HepG2 (cell line): ENCODE measurements around the gene IL17C. TPM values are rescaled to one million over a fixed set of nuclear protein-coding genes. Genes with fewer than 3 reads are reported as not detected.

Experiments used
- ARNTL ChIP-seq: sonication (generic); formaldehyde crosslinking; IDR thresholded peaks from 2 replicates; pipeline ENCODE4 v1.4.0; 2020; ENCODE audit warnings: mild to moderate bottlenecking, missing genetic modification reagents
- ATRX ChIP-seq: sonication (generic); formaldehyde crosslinking; IDR thresholded peaks from 2 replicates; pipeline ENCODE4 v1.4.0; 2020; ENCODE audit warnings: missing genetic modification reagents, borderline replicate concordance
- EEA1 ChIP-seq: sonication (generic); formaldehyde crosslinking; IDR thresholded peaks from 2 replicates; pipeline ENCODE4 v1.5.1; 2020; ENCODE audit warnings: mild to moderate bottlenecking, missing genetic modification reagents, borderline replicate concordance
- FOXP1 ChIP-seq, 2 experiments: fragments of 450-650 bp in 1 of 2; IDR thresholded peaks; 2 replicates each; pipeline ENCODE4 v1.6.1; 2017 to 2018; ENCODE audit warnings: antibody characterized with exemption in 1 of 2
- HMGA1 ChIP-seq: sonication (generic); formaldehyde crosslinking; conservative IDR thresholded peaks from 2 replicates; pipeline ENCODE4 v1.4.0; 2020; ENCODE audit warnings: missing genetic modification reagents
- KLF16 ChIP-seq, 2 experiments: sonication (generic) in 1 of 2; formaldehyde crosslinking in 1 of 2; IDR thresholded peaks; 2 replicates each; pipeline versions ENCODE4 v1.6.1 to v1.8.0; 2016 to 2023; ENCODE audit warnings: missing genetic modification reagents in 2 of 2, missing compliant biosample characterization in 1 of 2
- PAWR ChIP-seq: sonication (generic); formaldehyde crosslinking; IDR thresholded peaks from 2 replicates; pipeline ENCODE4 v1.4.0; 2020; ENCODE audit warnings: missing genetic modification reagents, mild to moderate bottlenecking, borderline replicate concordance
- PBX2 ChIP-seq: IDR thresholded peaks from 2 replicates; pipeline ENCODE4 v1.6.1; 2016; ENCODE audit warnings: control low read depth
- RXRB ChIP-seq: IDR thresholded peaks from 2 replicates; pipeline ENCODE4 v1.6.1; 2016; ENCODE audit warnings: borderline replicate concordance, missing genetic modification reagents, missing compliant biosample characterization
- SMYD3 ChIP-seq: sonication (generic); formaldehyde crosslinking; IDR thresholded peaks from 2 replicates; pipeline ENCODE4 v1.8.1; 2023; ENCODE audit warnings: mild to moderate bottlenecking, missing genetic modification reagents
- TGIF2 ChIP-seq: IDR thresholded peaks from 2 replicates; pipeline ENCODE4 v1.6.1; 2016; ENCODE audit warnings: control low read depth, missing compliant biosample characterization
- ZGPAT ChIP-seq: IDR thresholded peaks from 2 replicates; pipeline ENCODE4 v1.6.1; 2016; ENCODE audit warnings: mild to moderate bottlenecking
- ZNF558 ChIP-seq: sonication (generic); formaldehyde crosslinking; IDR thresholded peaks from 2 replicates; pipeline ENCODE4 v1.9.0; 2022; ENCODE audit warnings: mild to moderate bottlenecking, missing genetic modification reagents, borderline replicate concordance
- ZNF749 ChIP-seq: sonication (generic); formaldehyde crosslinking; IDR thresholded peaks from 2 replicates; pipeline ENCODE4 v1.8.0; 2022; ENCODE audit warnings: mild to moderate bottlenecking, missing genetic modification reagents, moderate library complexity, borderline replicate concordance
- polyA plus RNA-seq, 8 experiments: library from polyadenylated mRNA; depleted of rRNA in 3 of 8; stranded (reverse) in 7 of 8; unstranded in 1 of 8; fragments of >200 nt; fragmentation: Illumina TruSeq in 4 of 8; extraction: Trizol in 4 of 8; gene quantifications; 2 replicates each; pipeline versions ENCODE4 v1.2.1 to v1.2.3, GENCODE V29; 2011 to 2016; ENCODE audit warnings: low read depth in 4 of 8, missing spikeins in 1 of 8, mixed read lengths in 1 of 8; ENCODE audit not compliant: insufficient read depth in 1 of 8
- total RNA-seq, 5 experiments: library from RNA; depleted of rRNA; stranded (reverse); fragments of >200 nt; fragmentation: Illumina TruSeq; extraction: Trizol; gene quantifications; 2 replicates each; pipeline ENCODE4 v1.2.3, GENCODE V29; 2016; ENCODE audit warnings: low read depth in 1 of 5
- TF ChIP-seq, protein P1 (sequence below): sonication (generic); formaldehyde crosslinking; IDR thresholded peaks from 2 replicates; pipeline ENCODE4 v1.5.1; 2020; ENCODE audit warnings: mild to moderate bottlenecking, missing genetic modification reagents
- TF ChIP-seq, protein P2 (sequence below): IDR thresholded peaks from 2 replicates; pipeline ENCODE4 v1.6.1; 2016; ENCODE audit warnings: missing compliant biosample characterization, missing genetic modification reagents, borderline replicate concordance
- TF ChIP-seq, protein P3 (sequence below): IDR thresholded peaks from 2 replicates; pipeline ENCODE4 v1.6.1; 2016; ENCODE audit warnings: low read depth, control low read depth
- TF ChIP-seq, protein P4 (sequence below): sonication (generic); formaldehyde crosslinking; IDR thresholded peaks from 2 replicates; pipeline ENCODE4 v1.4.0; 2020; ENCODE audit warnings: missing genetic modification reagents

The IL17C gene
- total and polyA plus RNA-seq, 2 of the 13 experiments (the other 11 are each of a cell fraction or from before 2014, with no cell fraction given) = not detected

GRCh38 chr16:88650749-88651275 is 12.4 kb downstream of the IL17C start, which contains the start of gene CYBA (continued):
- no peak for TF ChIP-seq ZGPAT (CRISPR knock-in tag)
- TF ChIP-seq, protein P1, sequence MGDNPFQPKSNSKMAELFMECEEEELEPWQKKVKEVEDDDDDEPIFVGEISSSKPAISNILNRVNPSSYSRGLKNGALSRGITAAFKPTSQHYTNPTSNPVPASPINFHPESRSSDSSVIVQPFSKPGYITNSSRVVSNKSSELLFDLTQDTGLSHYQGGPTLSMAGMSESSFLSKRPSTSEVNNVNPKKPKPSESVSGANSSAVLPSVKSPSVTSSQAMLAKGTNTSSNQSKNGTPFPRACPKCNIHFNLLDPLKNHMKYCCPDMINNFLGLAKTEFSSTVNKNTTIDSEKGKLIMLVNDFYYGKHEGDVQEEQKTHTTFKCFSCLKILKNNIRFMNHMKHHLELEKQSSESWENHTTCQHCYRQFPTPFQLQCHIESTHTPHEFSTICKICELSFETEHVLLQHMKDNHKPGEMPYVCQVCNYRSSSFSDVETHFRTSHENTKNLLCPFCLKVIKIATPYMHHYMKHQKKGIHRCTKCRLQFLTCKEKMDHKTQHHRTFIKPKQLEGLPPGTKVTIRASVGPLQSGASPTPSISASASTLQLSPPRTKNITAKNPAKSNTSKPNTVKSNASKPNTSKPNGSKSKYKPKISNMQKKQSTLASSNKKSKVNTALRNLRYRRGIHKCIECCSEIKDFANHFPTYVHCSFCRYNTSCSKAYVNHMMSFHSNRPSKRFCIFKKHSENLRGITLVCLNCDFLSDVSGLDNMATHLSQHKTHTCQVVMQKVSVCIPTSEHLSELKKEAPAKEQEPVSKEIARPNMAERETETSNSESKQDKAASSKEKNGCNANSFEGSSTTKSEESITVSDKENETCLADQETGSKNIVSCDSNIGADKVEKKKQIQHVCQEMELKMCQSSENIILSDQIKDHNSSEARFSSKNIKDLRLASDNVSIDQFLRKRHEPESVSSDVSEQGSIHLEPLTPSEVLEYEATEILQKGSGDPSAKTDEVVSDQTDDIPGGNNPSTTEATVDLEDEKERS (CRISPR knock-in tag) = peak; percentile 61
- no peak for TF ChIP-seq ZNF558 (CRISPR knock-in tag)
- no peak for TF ChIP-seq SMYD3
- no peak for TF ChIP-seq HMGA1 (CRISPR knock-in tag)
- no peak; the same call in 1 of the 2 replicates for TF ChIP-seq RXRB (CRISPR knock-in tag)
- TF ChIP-seq, protein P2, sequence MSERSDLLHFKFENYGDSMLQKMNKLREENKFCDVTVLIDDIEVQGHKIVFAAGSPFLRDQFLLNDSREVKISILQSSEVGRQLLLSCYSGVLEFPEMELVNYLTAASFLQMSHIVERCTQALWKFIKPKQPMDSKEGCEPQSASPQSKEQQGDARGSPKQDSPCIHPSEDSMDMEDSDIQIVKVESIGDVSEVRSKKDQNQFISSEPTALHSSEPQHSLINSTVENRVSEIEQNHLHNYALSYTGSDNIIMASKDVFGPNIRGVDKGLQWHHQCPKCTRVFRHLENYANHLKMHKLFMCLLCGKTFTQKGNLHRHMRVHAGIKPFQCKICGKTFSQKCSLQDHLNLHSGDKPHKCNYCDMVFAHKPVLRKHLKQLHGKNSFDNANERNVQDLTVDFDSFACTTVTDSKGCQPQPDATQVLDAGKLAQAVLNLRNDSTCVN (CRISPR knock-in tag) = no peak; the same call in none of the 2 replicates
- TF ChIP-seq FOXP1 (IDR thresholded peaks at IDR 0.05) = no peak
- no peak for TF ChIP-seq FOXP1 (CRISPR knock-in tag; IDR thresholded peaks at IDR 0.05)
- TF ChIP-seq ZNF749 (CRISPR knock-in tag) = no peak
- no peak for TF ChIP-seq EEA1 (CRISPR knock-in tag)
- no peak for TF ChIP-seq PBX2 (CRISPR knock-in tag)
- TF ChIP-seq, protein P3, sequence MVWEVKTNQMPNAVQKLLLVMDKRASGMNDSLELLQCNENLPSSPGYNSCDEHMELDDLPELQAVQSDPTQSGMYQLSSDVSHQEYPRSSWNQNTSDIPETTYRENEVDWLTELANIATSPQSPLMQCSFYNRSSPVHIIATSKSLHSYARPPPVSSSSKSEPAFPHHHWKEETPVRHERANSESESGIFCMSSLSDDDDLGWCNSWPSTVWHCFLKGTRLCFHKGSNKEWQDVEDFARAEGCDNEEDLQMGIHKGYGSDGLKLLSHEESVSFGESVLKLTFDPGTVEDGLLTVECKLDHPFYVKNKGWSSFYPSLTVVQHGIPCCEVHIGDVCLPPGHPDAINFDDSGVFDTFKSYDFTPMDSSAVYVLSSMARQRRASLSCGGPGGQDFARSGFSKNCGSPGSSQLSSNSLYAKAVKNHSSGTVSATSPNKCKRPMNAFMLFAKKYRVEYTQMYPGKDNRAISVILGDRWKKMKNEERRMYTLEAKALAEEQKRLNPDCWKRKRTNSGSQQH (CRISPR knock-in tag) = no peak; the same call in 1 of the 2 replicates
- TF ChIP-seq, protein P4, sequence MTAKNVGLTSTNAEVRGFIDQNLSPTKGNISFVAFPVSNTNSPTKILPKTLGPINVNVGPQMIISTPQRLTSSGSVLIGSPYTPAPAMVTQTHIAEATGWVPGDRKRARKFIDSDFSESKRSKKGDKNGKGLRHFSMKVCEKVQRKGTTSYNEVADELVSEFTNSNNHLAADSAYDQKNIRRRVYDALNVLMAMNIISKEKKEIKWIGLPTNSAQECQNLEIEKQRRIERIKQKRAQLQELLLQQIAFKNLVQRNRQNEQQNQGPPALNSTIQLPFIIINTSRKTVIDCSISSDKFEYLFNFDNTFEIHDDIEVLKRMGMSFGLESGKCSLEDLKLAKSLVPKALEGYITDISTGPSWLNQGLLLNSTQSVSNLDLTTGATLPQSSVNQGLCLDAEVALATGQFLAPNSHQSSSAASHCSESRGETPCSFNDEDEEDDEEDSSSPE (CRISPR knock-in tag) = peak; percentile 47; the same call in 1 of the 2 replicates
- 0 out of 4 replicates have a peak, but pooled peaks of 1 of the 2 experiments have one; percentile 4 for TF ChIP-seq KLF16 (CRISPR knock-in tag; IDR thresholded peaks at IDR 0.05)
- no peak for TF ChIP-seq ARNTL (CRISPR knock-in tag)
- peak; percentile 55; the same call in 1 of the 2 replicates for TF ChIP-seq TGIF2
- no peak for TF ChIP-seq PAWR (CRISPR knock-in tag)
- no peak for TF ChIP-seq ATRX (CRISPR knock-in tag)
